ENCODE results near the gene MORN1.

MORN1 gene

DNA sequence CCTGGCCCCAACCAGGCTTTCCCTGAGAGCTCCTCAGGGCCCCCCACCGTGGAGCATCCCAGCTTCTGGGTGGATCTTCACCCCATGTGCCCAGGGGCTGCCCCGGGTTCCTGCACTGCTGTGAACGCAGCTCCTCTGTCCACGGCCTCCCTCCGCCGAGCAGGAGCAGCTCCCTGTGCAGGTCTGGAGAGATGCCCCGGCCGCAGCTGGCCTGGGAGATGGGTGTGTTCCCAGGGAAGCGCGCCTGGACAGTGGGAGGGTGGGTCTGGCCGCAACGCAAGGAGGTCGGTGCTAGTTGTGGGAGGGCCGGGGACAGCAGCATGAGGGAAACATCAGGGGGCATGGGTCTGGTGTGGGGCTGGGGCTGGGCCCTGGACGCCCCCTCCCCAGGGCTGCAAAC is 71.3 kb downstream of the MORN1 start:
- no peak overlapping the region for H3K4me3 ChIP-seq (ENCODE audit: low read depth, low read length)
- TF ChIP-seq, protein P1, sequence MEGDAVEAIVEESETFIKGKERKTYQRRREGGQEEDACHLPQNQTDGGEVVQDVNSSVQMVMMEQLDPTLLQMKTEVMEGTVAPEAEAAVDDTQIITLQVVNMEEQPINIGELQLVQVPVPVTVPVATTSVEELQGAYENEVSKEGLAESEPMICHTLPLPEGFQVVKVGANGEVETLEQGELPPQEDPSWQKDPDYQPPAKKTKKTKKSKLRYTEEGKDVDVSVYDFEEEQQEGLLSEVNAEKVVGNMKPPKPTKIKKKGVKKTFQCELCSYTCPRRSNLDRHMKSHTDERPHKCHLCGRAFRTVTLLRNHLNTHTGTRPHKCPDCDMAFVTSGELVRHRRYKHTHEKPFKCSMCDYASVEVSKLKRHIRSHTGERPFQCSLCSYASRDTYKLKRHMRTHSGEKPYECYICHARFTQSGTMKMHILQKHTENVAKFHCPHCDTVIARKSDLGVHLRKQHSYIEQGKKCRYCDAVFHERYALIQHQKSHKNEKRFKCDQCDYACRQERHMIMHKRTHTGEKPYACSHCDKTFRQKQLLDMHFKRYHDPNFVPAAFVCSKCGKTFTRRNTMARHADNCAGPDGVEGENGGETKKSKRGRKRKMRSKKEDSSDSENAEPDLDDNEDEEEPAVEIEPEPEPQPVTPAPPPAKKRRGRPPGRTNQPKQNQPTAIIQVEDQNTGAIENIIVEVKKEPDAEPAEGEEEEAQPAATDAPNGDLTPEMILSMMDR (IDR thresholded peaks at IDR 0.05; ENCODE audit: low read depth, low read length), result no peak

DNA sequence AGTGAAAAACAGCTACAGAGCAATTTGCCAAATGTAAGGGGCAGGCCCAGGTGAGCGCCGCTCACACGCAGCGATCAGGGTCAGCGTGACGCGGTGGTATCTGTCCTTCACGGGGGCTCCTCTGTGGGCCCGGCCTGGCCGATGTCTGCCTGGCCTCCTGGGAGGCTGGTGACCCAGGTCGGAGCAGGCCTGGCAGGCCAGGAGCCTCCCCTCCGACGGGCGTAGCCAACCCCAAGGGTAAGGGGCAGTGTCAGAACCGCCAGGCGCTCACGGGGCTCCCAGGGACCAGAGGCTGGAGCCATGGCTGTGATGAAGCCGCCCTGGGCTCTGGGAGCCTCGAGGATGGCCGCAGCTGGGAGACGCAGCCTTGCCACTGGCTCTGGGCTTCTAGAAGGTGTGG is 72.1 kb downstream of the MORN1 start:
- no peak overlapping the region for H3K4me3 ChIP-seq (ENCODE audit: low read depth, low read length)
- TF ChIP-seq, protein P1 (IDR thresholded peaks at IDR 0.05; ENCODE audit: low read depth, low read length), result no peak

DNA sequence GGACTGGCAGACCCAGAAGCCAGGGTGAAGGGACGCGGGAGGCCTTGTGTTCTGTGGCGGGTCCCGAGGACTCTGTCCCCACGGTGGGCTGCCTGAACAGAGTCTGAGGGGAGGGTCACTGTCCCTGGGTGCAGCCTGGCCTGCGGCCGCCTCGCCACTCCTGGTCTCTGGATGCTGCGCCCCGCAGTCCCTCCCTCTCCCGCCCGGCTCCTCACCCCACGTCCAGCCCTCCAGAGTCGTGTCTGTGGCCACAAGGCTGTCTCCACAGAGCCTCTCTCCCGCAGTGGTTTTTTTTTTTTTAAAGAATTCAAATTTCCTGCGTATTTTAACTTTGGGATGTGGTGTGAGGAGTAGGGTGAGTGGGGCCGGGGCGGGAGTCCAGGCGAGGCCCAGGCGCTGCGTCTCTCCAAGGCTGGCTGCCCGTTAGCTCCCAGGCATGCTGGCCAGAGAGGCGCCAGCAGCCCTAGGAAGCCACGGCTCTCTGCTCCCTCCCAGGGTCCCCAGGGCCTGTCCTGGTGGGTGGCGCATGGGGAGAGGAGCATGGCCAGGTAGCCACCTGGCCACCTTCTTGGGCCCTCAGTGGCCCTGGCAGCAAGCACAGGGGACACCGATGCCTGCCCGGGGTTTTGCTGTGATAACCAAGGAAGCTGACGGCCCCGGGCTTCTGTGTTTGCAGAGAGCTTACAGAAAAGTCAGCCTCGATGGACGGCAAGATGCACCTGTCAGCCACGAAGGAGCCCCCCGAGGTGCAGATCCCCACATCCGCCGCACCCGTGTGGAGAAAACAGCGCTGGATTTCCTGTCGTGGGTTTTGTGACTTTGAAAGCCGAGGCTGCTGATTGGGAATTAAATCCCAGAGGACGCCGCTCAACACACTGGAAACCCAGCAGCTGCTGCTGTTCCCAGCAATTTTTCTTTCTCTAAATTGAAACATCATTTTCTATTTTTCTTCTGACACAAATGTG is 72.8 kb downstream of the MORN1 start:
- TF ChIP-seq, protein P1 (IDR thresholded peaks at IDR 0.05; ENCODE audit: low read depth, low read length), result no peak
- H3K4me3 ChIP-seq (ENCODE audit: low read depth, low read length), result no peak overlapping the region

DNA sequence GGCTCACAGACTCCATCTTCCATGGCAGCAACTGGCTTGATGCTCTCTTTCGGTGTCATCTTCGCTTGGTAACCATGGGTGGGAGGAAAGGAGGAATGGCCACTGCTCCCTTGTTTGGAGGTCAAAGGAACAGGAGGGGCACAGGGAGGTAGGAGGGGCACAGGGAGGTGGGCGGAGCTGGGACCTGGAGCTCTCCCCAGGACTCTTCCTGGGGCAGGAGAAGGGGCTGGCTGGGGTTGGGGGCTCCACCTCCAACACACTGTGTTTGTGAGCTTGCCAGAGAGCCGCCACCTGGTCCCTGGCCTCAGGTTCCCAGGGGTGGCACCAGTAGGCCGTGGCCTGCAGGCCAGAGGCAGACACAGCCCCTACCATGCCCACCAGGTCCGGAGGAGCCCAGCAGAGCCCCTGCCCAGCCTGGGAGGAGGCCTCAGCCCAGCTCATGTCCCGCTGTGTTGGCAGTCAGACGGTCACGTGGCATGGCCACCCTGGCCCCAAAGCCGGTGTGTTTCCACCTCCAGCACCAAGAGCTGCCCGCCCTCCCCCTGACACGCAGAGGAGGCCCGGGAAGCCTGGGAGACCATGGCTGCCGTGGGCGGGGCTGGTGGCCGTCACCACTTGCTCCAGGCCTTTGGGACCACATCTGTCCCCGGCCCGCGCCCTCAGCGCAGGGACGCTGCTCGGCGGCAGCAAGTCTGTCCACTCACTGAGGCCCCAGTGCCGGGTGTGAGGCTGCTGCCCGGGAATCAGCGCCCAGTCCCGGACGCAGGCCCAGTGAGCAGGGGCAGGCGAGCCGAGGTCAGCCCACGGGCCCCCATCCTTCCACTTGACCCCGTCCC is 73.9 kb downstream of the MORN1 start:
- TF ChIP-seq, protein P1 (IDR thresholded peaks at IDR 0.05; ENCODE audit: low read depth, low read length), result no peak
- H3K4me3 ChIP-seq (ENCODE audit: low read depth, low read length), result no peak overlapping the region

DNA sequence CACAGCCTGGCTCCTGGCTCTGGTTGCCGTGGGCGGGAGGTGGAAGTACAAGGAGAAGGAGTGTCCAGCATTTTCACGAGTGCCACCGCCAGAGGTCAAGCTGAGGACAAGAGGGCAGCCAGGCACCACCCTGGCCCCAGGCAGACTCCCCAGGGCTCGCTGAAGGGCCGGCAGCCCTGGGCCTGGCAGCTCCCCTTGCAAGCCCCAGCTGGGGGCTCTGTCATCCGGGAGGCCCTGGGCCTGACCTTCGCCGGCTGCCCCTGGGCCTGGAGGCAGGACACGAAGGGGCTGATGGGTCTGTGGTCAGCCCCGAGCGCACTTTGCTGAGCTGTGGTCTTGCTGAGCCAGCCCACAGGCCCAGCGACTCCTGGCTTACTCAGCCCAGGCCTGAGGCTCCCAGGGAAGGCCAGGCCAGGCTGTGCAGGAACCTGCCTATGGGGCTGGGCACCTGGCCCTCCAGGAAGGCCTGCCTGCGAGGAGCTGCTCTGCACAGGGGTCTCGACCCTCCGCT is 74.8 kb downstream of the MORN1 start:
- H3K4me3 ChIP-seq (ENCODE audit: low read depth, low read length), result no peak overlapping the region
- TF ChIP-seq, protein P1 (IDR thresholded peaks at IDR 0.05; ENCODE audit: low read depth, low read length), result no peak

DNA sequence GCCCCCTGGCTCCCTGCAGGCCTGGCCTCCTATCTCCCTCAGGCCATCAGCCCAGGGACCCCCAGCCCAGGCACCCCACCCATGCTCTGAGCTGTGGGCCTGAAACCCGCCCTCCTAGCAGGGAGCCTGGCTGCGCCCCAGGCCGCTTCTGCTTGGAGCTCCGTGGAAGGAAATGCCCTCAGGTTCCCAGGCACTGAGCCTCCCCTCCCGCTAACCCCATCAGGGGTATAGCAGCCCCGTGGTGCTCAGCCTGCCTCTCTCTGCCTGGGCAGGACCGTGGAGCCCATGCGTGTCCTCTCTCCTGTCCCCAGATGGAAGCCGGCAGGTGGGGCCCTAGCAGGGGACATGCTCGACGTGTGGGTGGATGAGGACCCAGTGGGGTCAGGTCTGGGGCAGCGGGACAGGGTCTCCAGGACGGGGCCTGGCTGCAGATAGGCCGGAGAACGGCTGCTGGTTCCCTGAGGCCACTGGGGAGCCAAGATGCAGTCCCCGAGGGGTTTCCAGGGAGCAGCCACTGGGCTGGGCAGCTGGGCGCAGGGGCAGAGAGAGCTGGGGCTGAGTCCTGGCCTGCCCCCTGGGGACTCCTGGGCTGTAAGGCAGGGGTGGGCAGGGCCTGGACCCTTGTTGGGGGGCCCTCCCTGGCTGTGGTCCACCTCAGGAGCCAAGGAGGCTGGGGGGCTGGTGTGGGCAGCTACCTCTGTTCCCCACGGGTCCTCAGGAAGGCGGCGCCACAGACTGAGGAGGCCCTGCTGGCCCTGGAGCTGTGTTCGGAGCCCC is 75.5 kb downstream of the MORN1 start:
- no peak overlapping the region for H3K4me3 ChIP-seq (ENCODE audit: low read depth, low read length)
- TF ChIP-seq, protein P1 (IDR thresholded peaks at IDR 0.05; ENCODE audit: low read depth, low read length), result no peak
